ENCODE measurements around the gene PPP4R3A. TPM values are rescaled to one million over a fixed set of nuclear protein-coding genes. Genes with fewer than 3 reads are reported as not detected.
"Not testable (repeated sequence)": the region's sequence is repeated elsewhere in the genome, so short reads cannot be mapped to it uniquely, and the experiment has no call there.

The PPP4R3A gene
- total RNA-seq, 2 donors from 2014 or later, result 57.5 to 104 TPM

DNA sequence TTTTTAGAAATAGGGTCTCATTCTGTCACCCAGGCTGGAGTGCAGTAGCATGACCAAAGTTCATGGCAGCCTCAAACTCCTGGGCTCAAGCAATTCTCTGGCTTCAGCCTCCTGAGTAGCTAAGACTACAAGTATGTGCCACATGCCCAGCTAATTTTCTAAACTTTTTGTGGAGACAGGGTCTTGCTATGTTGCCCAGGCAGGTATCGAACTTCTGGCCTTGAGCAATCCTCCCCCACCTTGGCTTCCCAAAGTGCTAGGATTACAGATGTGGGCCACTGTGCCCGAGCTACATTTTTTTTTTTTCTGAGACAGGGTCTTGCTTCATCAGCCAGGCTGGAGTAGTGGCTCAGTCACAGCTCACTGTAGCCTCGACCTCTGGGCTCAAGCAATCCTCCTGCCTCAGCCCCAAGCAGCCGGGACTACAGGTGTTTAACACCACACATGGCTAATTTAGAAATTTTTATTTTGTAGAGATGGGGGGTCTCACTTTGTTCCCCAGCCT, 7.1 kb downstream of the PPP4R3A start:
- DNase-seq (ENCODE audit: low spot score), result no peak
- no peaks in the 10 kb centered on the region for H3K36me3 ChIP-seq
- H3K27ac ChIP-seq, result no peak overlapping the region
- TF ChIP-seq, protein P1, sequence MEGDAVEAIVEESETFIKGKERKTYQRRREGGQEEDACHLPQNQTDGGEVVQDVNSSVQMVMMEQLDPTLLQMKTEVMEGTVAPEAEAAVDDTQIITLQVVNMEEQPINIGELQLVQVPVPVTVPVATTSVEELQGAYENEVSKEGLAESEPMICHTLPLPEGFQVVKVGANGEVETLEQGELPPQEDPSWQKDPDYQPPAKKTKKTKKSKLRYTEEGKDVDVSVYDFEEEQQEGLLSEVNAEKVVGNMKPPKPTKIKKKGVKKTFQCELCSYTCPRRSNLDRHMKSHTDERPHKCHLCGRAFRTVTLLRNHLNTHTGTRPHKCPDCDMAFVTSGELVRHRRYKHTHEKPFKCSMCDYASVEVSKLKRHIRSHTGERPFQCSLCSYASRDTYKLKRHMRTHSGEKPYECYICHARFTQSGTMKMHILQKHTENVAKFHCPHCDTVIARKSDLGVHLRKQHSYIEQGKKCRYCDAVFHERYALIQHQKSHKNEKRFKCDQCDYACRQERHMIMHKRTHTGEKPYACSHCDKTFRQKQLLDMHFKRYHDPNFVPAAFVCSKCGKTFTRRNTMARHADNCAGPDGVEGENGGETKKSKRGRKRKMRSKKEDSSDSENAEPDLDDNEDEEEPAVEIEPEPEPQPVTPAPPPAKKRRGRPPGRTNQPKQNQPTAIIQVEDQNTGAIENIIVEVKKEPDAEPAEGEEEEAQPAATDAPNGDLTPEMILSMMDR (IDR thresholded peaks at IDR 0.05), result no peak
- no peaks in the 10 kb centered on the region for H3K27me3 ChIP-seq (replicated peaks; ENCODE audit: insufficient read depth)
- ATAC-seq (ENCODE audit: insufficient number of reproducible peaks, low FRiP score, low read depth), result no peak
- H3K9me3 ChIP-seq, result no peaks in the 10 kb centered on the region
- H3K4me3 ChIP-seq, result no peak overlapping the region
- H3K4me1 ChIP-seq (ENCODE audit: control insufficient read depth in 1 of 2, low read depth in 2 of 2), result peaks cover 35 to 72% of the 10 kb centered on the region in 2 donors

DNA sequence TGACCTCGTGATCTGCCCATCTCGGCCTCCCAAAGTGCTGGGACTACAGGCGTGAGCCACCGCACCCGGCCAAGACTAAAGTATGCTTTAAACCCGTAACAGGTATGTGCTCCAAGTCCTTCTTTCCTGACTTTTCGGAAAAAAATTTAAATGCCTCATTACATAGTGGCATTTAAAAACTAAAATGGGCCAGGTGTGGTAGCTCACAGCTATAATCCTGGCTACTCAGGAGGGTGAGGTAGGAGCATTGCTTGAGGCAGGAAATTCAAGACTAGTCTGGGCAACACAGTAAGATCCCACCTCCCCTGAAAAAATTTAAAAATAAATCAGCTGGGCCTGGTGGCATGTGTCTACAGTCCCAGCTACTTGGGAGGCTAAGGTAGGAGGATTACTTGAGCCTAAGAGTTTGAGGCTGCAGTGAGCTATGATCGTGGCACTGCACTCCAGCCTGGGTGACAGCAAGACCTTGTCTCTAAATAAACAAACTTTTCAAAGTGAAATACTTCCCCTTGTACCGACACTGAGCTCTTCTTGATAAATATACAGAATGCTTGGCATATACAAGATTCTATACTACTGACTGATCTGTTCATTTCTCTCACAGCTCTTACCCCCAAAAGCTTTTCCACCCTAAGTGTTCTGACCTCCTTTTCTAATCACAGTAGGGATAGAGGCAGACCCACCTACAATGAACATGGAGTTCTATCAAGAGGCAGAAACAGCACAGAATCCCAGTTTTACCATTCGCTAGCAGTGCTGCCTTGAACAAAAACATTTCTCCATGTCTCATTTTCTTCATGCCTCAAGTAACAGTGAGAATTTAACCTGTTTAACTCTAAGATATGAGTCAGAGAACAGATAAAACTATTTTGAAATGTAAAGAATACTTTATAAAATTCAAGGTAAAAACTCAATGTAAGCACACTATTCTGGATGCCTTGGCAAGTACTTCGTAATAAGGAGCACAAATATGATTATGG, 7.9 kb downstream of the PPP4R3A start:
- no peak for DNase-seq (ENCODE audit: low spot score)
- Histone ChIP-seq H3K27me3 (replicated peaks; ENCODE audit: insufficient read depth) (no peaks in the 10 kb centered on the region), H3K4me1 (ENCODE audit: control insufficient read depth in 1 of 2, low read depth in 2 of 2) (peaks cover 38 to 76% of the 10 kb centered on the region in 2 donors), H3K4me3 (no peak overlapping the region), H3K36me3 (no peaks in the 10 kb centered on the region), H3K27ac (no peak overlapping the region), H3K9me3 (no peaks in the 10 kb centered on the region)
- TF ChIP-seq, protein P1 (IDR thresholded peaks at IDR 0.05), result no peak
- no peak for ATAC-seq (ENCODE audit: insufficient number of reproducible peaks, low FRiP score, low read depth)

DNA sequence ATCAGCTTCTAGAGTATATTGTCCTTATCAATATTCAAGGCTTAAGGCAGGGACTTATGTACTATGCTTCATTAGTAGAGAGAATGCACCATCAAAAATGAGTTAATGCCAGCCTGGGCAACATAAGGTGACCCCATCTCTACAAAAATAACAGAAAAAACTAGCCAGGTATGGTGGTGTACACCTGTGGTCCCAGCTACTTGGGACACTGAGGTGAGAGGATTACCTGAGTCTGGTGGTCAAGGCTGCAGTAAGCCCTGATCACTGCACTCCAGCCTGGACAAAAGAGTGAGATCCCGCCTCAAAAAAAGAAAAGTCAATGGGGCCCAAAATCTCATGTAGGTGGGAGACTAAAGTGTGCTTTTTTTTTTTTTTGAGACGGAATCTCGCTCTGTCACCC, 8.8 kb downstream of the PPP4R3A start:
- H3K27me3 ChIP-seq (replicated peaks; ENCODE audit: insufficient read depth), result no peaks in the 10 kb centered on the region
- H3K4me3 ChIP-seq, result no peak overlapping the region
- DNase-seq (ENCODE audit: low spot score) (no peak), ATAC-seq (ENCODE audit: insufficient number of reproducible peaks, low FRiP score, low read depth) (no peak)
- no peak overlapping the region for H3K27ac ChIP-seq
- TF ChIP-seq, protein P1 (IDR thresholded peaks at IDR 0.05), result no peak
- H3K4me1 ChIP-seq (ENCODE audit: control insufficient read depth in 1 of 2, low read depth in 2 of 2), result peaks cover 37 to 78% of the 10 kb centered on the region in 2 donors
- no peaks in the 10 kb centered on the region for H3K9me3 ChIP-seq
- no peaks in the 10 kb centered on the region for H3K36me3 ChIP-seq

DNA sequence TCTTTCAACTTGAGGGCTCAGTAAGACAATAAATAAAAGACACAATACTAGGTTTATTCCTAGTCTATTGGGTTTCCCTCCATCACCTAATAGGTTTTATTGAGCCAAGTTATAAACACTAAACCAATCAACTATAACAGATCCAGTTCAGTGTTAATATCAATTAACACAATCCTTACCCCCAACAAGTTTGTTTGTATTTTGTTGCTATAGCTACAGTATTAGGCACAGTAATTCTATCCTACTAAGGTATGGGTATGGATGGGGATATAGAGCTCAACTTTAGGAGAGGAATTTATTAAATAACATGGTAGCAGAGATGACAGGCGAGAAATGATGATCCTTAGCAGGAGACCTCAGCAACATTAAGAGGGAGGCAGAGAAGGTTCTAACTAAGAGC, 13.3 kb downstream of the PPP4R3A start:
- Histone ChIP-seq H3K9me3 (no peaks in the 10 kb centered on the region), H3K4me3 (no peak overlapping the region), H3K4me1 (ENCODE audit: control insufficient read depth in 1 of 2, low read depth in 2 of 2) (peaks cover 34 to 79% of the 10 kb centered on the region in 2 donors), H3K27me3 (replicated peaks; ENCODE audit: insufficient read depth) (no peaks in the 10 kb centered on the region), H3K36me3 (no peaks in the 10 kb centered on the region), H3K27ac (no peak overlapping the region)
- no peak for DNase-seq (ENCODE audit: low spot score)
- ATAC-seq (ENCODE audit: insufficient number of reproducible peaks, low FRiP score, low read depth), result no peak
- TF ChIP-seq, protein P1 (IDR thresholded peaks at IDR 0.05), result no peak

DNA sequence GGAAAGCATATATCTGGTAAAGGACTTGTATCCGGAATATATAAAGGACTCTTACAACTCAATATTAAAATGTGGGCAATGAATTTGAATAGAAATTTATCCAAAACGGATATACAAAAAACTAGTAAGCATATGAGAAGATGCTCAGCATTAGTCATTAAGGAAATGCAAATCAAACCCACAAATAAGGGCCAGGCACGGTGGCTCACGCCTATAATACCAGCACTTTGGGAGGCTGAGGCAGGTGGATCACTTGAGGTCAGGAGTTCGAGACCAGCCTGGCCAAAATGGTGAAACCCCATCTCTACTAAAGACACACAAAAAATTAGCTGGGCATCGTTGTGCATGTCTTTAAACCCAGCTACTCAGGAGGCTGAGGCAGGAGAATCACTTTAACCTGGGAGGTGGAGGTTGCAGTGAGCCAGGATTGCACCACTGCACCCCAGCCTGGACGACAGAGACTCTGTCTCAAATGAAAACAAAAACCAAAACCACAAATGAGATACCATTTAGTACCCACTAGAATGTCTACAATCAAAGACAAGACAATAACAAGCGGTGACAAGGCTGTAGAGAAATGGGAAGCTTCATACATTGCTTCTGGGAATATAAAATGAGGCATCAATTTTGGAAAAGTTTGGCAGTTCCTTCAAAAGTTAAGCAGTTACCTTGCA, 15.6 kb downstream of the PPP4R3A start:
- not testable (repeated sequence) for H3K9me3 ChIP-seq; H3K27ac ChIP-seq; ATAC-seq (ENCODE audit: insufficient number of reproducible peaks, low FRiP score, low read depth); H3K27me3 ChIP-seq (replicated peaks; ENCODE audit: insufficient read depth); DNase-seq (ENCODE audit: low spot score); H3K36me3 ChIP-seq
- peaks cover 34 to 66% of the 10 kb centered on the region in 2 donors for H3K4me1 ChIP-seq (ENCODE audit: control insufficient read depth in 1 of 2, low read depth in 2 of 2)
- peak overlapping the region; percentile 38 for H3K4me3 ChIP-seq

All from thoracic aorta (tissue), 2 donors.